SK-MEL-5 (cell line): ENCODE data around the gene CDKN2AIP. TPM values are rescaled to one million over a fixed set of nuclear protein-coding genes. Genes with fewer than 3 reads are reported as not detected.
"Not testable (repeated sequence)": the region's sequence is repeated elsewhere in the genome, so short reads cannot be mapped to it uniquely, and the experiment has no call there.

ENCODE experiments used
- DNase-seq: peaks from one replicate; pipeline ENCODE4 v3.0.0-alpha.2; 2016; ENCODE audit warnings: low read depth, low spot score
- in situ Hi-C: cut with HindIII; loops from 2 replicates; pipeline ENCODE4 v1.10.0; 2016; ENCODE audit warnings: low sequenced_read_pairs, high pct_unique_total_duplicates, low pct_unique_long_range_greater_than_20kb
- total RNA-seq: library from RNA; depleted of rRNA; stranded (reverse); fragments of >200 nt; shearing (Covaris generic); gene quantifications from 2 replicates; pipeline ENCODE4 v1.2.3, GENCODE V29; 2014

CDKN2AIP gene
- total RNA-seq, 1 experiment from 2014 or later = 15.6 TPM

DNA sequence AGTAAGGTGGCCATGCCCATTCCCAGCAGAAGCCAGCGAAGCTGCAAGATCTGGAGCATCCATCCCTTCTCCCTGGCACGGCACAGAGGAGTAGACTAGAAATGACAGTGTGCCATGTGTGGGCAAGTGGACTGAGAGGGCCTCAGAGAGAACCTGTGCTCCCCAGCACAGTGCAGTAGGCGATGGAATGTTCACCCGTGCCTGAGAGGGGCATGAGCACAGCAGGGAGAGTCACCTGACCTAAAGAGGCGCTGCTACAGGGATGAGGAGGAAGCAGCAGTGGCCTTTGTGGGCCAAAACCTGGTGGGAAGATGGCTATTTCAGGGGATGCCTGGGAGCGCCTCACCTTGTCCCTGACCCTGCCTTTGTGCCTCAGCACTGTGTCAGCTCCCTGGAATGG, 8.0 kb upstream of the CDKN2AIP start:
- in situ Hi-C loops = no loop called here
- no peak for DNase-seq

DNA sequence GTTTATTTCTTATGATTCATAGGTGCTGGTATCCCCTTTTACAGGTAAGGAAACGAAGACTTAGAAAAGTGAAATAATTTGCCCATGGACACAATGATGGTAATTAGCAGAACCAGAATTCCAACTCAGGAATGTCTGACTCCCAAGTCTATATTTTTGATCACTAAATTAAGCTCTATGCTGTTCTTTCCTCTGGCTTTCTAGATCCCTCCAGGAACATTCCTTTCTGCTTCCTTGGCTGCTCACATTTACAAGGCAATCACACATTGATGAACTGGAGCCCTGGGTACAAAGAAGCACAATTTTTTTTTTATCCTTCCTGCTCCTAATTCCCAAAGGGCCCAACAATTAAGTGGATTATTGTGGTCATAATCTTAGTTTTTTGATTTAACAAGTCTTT, 7.0 kb upstream of the CDKN2AIP start:
- in situ Hi-C loops = no loop called here
- no peak for DNase-seq

DNA sequence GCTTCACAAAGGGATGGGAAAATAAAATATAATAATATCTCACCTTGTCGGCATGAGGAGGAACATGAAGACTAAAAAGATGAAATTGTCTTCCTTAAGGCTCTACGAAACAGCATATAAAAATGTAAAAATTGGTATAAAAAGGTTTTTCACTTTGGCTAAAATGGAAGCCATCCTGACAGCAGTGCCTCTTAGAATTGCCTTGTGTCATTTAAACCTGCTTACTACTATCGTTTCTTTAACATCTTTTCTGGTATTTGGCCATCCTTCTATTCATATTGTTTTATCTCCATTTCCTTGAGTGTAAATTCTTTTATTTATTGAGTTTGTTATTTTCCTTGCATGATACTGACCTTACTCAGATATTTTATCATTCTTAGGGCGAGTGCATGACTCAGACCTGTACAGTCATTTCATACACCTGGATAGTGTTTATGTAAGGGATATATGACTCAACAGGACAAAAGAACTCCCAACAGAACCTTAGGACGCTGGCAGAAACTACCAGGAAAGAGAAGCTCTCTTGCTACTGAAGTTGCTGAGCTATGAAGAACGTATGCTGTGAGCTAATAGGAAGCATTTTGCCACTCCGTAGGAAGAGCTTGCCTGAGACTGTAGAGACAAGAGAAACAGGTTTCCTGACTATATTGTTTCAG, 5.8 kb upstream of the CDKN2AIP start:
- in situ Hi-C loops = no loop called here
- no peak for DNase-seq

DNA sequence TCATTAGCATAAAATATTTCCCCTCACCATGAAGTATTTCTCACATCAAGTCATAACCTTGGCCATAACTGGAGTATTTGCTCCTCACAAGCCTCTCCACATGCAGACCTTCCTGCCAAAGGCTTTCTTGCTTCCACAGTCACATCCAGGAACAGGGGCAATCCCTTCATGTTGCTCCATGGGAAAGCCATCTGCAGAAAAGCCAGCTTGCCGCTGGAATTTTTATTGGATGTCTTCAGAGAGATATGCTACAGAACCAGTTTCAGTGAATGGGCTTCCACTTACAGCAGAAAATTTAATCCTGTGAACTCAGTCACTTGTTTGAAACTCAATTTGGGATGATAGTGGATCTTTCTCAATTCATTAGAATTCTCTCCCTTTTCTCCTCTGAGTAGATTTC, 3.2 kb upstream of the CDKN2AIP start:
- in situ Hi-C loops = no loop called here
- no peak for DNase-seq

DNA sequence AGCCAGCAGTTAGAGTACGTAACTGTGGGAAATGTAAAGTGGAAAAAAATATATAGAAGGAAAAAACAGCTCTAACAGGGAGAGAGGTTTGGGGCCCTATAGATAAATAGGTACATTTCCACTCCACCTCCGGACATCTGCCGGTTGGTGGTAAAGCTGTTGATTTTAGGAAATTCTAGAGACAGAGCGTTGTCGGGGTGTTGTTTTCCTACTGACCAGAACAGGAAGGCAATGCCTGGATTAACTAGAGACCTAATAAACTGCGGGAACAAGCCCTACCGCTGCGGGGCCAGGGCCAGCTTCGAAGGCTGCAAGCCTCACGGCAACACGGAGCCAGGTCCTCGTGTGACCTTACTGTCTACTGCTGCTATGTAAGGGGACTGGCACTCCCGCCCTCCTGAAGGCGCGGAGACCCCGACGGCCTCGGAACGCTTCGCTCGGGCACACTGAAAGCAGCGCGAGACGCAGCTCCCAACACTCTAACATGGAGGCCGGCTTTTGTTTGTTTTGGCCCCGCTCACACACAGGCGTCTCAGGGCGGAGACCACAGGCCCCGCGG, 702 bp upstream of the CDKN2AIP start:
- DNase-seq = no peak
- in situ Hi-C loops = no loop called here

DNA sequence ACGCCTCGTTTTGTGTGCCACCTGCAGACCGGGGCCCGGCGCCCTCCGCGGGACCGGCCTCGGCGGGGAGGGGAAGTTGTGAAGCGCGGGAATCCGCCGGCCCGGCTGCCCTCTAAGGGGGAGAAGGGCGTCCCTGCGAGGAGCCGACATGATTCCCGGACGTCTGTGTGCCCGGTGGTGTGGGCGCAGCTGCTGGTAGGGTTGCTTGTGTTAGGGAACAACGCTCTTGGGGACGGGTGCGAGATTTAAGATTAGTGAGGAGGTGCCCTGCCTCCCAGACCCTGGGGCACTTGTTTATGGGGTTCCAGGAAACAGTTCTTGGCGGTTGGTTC, 627 bp downstream of the CDKN2AIP start:
- in situ Hi-C loops = no loop called here

DNA sequence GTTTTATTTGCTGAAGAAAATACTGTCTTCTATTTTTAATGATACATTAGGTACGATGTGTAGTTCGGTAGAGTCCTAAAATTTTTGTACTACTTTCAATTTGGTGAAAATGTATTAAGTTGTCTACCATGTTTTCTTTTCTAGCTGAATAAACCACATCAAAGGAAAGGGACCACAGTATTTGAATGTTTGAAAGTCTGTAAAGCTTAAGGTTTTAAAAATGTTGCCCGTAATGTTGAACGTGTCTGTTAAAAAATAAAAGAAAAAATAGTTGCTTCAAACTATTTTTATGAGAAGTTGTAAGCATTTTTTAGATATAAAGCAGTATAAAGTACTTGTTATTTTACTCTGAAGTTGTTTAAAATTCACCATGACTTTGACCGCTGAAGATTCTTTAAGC, 3.2 kb downstream of the CDKN2AIP start:
- in situ Hi-C loops = no loop called here
- no peak for DNase-seq

More for the DNA sequence above, 627 bp downstream of the CDKN2AIP start:
- no peak for DNase-seq

DNA sequence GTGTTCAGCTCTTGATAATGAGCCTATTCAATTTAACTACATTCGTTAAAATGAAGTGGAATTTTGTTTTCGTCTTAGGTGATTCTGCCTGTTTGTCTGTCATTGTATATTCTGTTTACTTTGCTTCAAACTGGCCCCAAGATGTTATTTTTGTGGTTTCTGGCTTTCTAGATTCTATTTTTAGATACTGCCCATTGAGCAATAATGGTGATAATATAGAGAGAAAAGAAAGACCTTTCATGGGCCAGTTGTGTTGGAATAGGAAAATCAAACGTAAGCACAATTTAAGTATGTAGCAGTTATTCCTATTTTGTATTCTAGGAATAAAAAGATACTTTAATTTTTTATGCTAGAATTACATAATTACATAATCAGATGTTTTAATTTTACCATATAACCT, 4.0 kb downstream of the CDKN2AIP start:
- DNase-seq = peak; percentile 44
- in situ Hi-C loops = no loop called here

DNA sequence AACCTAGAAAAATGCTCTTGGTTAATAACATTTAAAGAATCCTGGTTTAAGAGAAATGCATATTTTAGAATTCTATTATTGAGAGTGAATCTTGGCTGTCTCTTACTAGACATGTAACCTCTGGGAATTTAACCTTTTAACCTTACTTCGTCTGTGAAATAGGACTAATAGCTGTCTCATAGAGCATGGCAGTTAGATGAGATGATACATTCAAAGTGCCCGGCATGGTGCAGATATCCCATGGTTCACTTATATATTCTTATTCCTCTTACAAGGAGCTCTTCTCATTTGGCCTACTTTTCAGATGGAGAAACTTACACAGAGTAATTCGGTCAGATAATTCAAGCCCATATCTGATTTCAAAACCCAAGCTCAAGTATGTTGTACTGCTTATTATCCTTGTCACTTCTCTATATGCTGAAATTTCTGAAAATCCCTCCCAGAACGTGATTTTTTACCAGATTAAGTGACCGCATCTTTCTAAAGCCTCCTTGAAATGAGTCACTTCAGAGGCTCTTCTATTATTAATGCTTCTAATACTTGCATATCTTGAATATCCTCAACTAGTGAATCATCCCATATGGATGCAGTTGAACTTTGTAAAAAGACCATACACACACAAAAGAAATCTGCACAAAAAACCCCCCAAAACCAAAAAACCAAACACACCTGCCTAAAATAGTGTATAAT, 4.9 kb downstream of the CDKN2AIP start:
- in situ Hi-C loops = no loop called here
- DNase-seq = no peak

DNA sequence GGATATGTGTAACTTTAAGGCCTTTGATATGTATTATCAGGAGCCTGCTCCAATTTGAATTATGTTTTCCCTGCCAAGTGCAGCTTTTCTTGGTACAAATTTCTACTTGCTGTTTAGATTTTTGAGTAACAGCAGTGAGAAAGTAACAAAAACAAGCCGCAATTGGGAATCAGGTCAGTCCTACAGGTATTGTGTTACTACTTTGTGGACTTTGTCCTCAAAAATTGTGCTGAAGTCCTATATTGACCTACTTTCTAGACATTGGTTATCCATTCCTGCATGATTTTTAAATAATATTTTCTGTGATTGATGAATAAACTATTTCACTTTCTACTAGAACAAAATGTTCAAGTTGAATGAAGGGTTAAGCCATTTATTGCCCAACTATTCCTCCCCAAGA, 5.7 kb downstream of the CDKN2AIP start:
- in situ Hi-C loops = no loop called here
- DNase-seq = no peak

DNA sequence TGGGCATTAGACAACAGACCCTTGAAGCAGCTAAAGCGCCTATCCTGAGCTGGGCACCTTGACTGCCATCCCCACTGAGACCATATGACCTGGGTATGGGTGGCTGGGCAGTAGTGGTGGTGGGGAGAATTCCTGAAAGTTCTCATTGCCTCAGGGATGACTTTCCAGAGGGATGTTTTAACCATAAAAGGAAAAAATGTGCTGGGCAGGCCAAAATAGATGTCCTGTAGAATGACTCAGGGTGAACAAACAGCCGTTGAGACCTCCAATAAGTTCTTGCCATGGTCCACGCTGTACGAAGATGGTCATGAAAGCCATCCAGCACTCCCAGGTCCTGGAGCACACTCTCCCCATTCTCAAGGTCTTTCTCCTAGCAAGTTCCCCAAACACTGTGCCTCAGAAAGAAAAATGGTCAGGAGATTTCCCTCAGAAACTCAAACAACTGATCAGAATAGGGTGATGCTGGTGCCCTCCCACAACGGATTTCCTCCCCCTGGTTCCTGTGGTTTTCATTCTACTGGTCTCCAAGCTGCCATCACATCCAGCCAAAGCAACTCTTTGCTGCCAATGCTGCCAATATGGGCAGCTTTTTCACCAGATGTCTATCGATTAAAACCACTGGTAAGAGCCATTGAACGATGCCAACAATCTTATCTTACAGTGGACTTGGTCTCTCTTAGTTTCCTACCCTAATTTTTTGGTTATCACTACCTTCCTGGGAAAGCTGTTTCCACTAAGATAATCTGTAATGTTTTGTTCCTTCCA, 11.2 kb downstream of the CDKN2AIP start:
- in situ Hi-C loops = no loop called here
- DNase-seq = no peak

DNA sequence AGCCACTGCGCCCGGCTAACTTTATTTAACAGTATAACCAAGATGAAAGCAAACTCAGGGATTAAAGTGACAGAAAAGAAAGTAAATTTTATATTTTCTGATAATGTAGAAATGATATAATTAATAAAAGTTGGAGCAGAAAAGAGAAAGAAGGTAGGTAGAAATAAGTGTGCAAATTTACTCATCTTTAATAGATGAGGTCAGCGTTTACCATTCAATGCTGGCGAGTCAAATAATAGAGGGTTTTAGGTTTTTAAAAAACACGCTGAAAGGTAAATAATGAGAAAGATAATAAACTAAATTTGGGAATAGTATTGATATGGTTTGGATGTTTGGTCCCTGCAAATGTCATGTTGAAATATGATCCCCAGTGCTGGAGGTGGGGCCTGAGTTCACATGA, 13.6 kb downstream of the CDKN2AIP start:
- no peak for DNase-seq
- in situ Hi-C loops = no loop called here

DNA sequence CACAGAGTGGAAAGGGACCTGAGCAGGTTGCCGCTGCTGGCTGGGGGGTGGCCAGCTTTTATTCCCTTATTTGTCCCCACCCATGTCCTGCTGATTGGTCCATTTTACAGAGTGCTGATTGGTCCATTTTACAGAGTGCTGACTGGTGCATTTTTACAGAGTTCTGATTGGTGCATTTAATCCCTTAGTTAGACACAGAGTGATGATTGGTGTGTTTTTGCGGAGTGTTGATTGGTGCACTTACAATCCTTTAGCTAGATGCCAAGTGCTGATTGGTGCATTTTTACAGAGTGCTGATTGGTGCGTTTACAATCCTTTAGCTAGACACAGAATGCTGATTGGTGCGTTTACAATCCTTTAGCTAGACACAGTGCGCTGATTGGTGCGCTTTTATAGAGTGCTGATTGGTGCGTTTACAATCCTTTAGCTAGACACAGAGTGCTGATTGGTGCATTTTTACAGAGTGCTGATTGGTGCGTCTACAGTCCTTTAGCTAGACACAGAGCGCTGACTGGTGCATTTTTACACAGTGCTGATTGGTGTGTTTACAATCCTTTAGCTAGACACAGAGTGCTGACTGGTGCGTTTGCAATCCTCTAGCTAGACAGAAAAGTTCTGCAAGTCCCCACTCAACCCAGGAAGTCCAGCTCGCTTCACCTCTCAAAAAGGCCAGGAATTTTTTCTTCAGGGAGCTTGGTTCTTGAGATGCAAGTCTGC, 19.6 kb downstream of the CDKN2AIP start:
- in situ Hi-C loops, DNase-seq: not testable (repeated sequence)

DNA sequence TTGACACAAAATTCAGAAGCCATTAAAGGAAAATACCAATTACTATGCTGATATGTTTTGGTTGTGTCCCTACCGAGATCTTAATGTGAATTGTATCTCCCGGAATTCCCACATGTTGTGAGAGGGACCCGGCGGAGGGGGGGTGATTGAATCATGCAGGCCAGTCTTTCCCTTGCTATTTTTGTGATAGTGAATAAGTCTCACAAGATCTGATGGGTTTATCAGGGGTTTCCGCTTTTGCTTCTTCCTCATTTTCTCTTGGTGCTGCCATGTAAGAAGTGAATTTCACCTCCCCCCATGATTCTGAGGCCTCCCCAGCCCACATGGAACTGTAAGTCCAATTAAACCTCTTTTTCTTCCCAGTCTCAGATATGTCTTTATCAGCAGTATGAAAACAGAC, 21.4 kb downstream of the CDKN2AIP start:
- in situ Hi-C loops, DNase-seq: not testable (repeated sequence)

DNA sequence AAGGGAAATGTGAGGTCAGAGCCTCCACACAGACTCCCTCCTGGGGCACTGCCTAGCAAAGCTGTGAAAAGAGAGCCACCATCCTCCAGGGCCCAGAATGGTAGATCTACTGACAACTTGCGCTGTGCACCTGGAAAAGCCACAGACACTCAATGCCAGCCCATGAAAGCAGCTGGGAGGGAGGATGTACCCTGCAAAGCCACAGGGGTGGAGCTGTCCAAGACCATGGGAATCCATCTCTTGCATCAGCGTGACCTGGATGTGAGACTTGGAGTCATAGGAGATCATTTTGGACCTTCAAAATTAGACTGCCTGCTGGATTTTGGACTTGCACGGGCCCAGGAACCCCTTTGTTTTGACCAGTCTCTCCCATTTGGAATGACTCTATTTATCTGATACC, 22.8 kb downstream of the CDKN2AIP start:
- in situ Hi-C loops = no loop called here
- no peak for DNase-seq

DNA sequence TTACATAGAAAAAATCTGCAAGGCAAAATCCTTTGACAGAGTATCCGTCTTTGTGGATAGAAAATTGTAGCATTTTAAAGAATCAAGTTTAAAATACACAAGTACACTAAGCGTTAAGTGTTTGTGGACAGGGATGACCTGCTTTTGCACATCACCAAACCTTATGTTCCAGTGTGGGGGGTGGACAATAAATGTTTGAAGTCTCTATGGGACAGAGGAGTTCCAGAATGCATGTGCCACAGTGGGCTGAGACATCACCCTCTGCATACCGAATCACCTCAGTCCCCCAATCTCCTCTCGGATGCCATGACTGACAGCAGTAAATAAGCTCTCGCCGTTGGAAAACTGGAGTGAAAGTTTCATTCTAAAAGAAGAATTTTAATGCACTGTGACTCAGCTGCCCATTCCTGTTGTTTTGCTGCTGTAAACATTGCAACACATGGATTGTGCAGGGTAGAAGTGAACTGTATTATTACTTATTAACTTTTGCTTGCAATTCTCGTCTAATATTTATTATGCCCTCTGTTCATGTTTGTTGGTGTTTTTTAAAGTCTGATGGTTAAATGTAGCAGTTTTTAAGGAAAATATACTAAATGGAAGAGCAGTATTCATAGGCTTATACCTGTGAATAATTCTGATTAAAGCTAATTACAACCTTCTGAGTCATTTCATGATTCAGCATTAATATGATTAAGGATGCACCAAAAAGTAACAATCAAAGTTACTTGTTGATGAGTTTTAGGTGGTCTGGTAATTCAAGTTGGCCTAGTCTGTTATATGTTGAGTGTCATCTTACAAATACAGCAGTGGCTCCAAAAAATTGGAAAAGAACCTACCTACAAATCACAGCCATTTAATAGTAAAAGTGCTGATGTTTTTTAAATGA, 24.0 kb downstream of the CDKN2AIP start:
- in situ Hi-C loops = no loop called here
- DNase-seq = no peak

DNA sequence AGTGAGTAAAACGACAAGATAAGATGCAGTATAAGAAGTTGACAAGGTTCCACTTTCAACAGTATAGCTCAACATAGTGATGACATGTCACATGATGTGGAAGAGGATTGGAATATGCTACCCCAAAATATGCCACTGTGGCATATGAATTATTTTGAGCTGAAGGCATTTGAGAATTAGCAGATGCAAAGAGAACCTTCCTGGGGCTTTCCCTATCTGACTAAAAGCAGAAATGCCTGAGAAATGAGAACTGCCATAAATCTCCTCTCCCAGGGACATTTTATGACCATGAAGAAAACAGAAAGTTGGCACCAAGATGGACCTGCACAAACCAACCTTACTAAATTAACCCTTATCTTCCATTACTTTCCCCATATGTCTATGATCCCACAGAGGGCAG, 24.8 kb downstream of the CDKN2AIP start:
- in situ Hi-C loops = no loop called here
- DNase-seq = no peak
